Neutrophil (primary cell): ENCODE measurements around the gene FAM149A.

ENCODE experiments used
- H3K27ac ChIP-seq: fragments of 200-600 bp; sonication (generic); 2 replicates; pipeline ENCODE4 v1.5.1; 2016; ENCODE audit warnings: mild to moderate bottlenecking, moderate library complexity
- H3K27me3 ChIP-seq: fragments of 200-600 bp; sonication (generic); 2 replicates; pipeline ENCODE4 v1.6.0; 2016; ENCODE audit warnings: mild to moderate bottlenecking
- H3K36me3 ChIP-seq: fragments of 200-600 bp; sonication (generic); 2 replicates; pipeline ENCODE4 v1.5.1; 2017
- H3K4me1 ChIP-seq, 2 experiments: fragments of 200-600 bp in 1 of 2; sonication (generic) in 1 of 2; 1 replicate in 1 of 2; 2 replicates in 1 of 2; pipeline versions ENCODE4 v1.5.1 to v1.6.1; 2013 to 2016; ENCODE audit warnings: low read depth in 1 of 2, low read length in 1 of 2, mild to moderate bottlenecking in 1 of 2, moderate library complexity in 1 of 2; ENCODE audit not compliant: control insufficient read depth in 1 of 2, insufficient read depth in 1 of 2
- H3K4me3 ChIP-seq, 2 experiments: fragments of 200-600 bp in 1 of 2; sonication (generic) in 1 of 2; 1 replicate in 1 of 2; 2 replicates in 1 of 2; pipeline ENCODE4 v1.5.1; 2013 to 2016; ENCODE audit warnings: low read depth in 1 of 2, low read length in 1 of 2, mild to moderate bottlenecking in 1 of 2, moderate library complexity in 1 of 2
- H3K9me3 ChIP-seq: fragments of 200-600 bp; sonication (generic); 2 replicates; pipeline ENCODE4 v1.5.1; 2016
- CTCF ChIP-seq: fragments of 200-600 bp; sonication (generic); IDR thresholded peaks from 2 replicates; pipeline ENCODE4 v1.5.1; 2016; ENCODE audit warnings: antibody characterized with exemption

Gene FAM149A

GRCh38 chr4:186079694-186080093 lies 24.8 kb upstream of the FAM149A start:
- H3K9me3 ChIP-seq, result no peaks in the 10 kb centered on the region
- no peaks in the 10 kb centered on the region for H3K36me3 ChIP-seq
- H3K4me1 ChIP-seq, result no peaks in the 10 kb centered on the region
- no peak overlapping the region for H3K27ac ChIP-seq
- no peaks in the 10 kb centered on the region for H3K27me3 ChIP-seq
- no peak for TF ChIP-seq CTCF
- H3K4me3 ChIP-seq, result no peak overlapping the region

- no peak overlapping the region for H3K4me3 ChIP-seq
- no peak overlapping the region for H3K27ac ChIP-seq
- H3K36me3 ChIP-seq, result no peaks in the 10 kb centered on the region
- H3K27me3 ChIP-seq, result no peaks in the 10 kb centered on the region
- no peak for TF ChIP-seq CTCF
- no peaks in the 10 kb centered on the region for H3K4me1 ChIP-seq
- no peaks in the 10 kb centered on the region for H3K9me3 ChIP-seq
These were observed 23.2 kb upstream of the FAM149A start for GRCh38 chr4:186081202-186081807.

- TF ChIP-seq CTCF, result no peak
- no peaks in the 10 kb centered on the region for H3K36me3 ChIP-seq
These were observed 22.3 kb upstream of the FAM149A start for GRCh38 chr4:186082221-186082620.

GRCh38 chr4:186088523-186088922 lies 16.0 kb upstream of the FAM149A start:
- no peaks in the 10 kb centered on the region for H3K27me3 ChIP-seq
- no peaks in the 10 kb centered on the region for H3K4me1 ChIP-seq
- TF ChIP-seq CTCF, result no peak
- no peaks in the 10 kb centered on the region for H3K36me3 ChIP-seq
- H3K4me3 ChIP-seq, result no peak overlapping the region
- H3K9me3 ChIP-seq, result no peaks in the 10 kb centered on the region
- no peak overlapping the region for H3K27ac ChIP-seq

More at GRCh38 chr4:186082221-186082620, 22.3 kb upstream of the FAM149A start:
- H3K27me3 ChIP-seq, result no peaks in the 10 kb centered on the region
- H3K4me3 ChIP-seq, result no peak overlapping the region
- no peaks in the 10 kb centered on the region for H3K9me3 ChIP-seq
- no peaks in the 10 kb centered on the region for H3K4me1 ChIP-seq
- no peak overlapping the region for H3K27ac ChIP-seq

- Histone ChIP-seq H3K27ac (no peak overlapping the region), H3K9me3 (no peaks in the 10 kb centered on the region), H3K4me1 (no peaks in the 10 kb centered on the region), H3K4me3 (no peak overlapping the region), H3K36me3 (no peaks in the 10 kb centered on the region), H3K27me3 (no peaks in the 10 kb centered on the region)
- no peak for TF ChIP-seq CTCF
These were observed 12.2 kb upstream of the FAM149A start for GRCh38 chr4:186092296-186092695.
